ENCODE measurements around the gene GPX4. TPM values are rescaled to one million over a fixed set of nuclear protein-coding genes. Genes with fewer than 3 reads are reported as not detected.
A peak's percentile ranks its signal among the peaks of the same experiment; 100 is the strongest.

The GPX4 gene
- polyA plus RNA-seq, 1 donor from 2014 or later = 713 TPM

- Histone ChIP-seq H3K79me2 (replicated peaks; ENCODE audit: insufficient read depth, low read length) (peaks cover 4% of the 10 kb centered on the region), H2AFZ (ENCODE audit: low read depth, low read length) (no peak overlapping the region), H3F3A (ENCODE audit: insufficient read depth, low read length, poor library complexity, severe bottlenecking) (no peaks in the 10 kb centered on the region), H4K20me1 (ENCODE audit: insufficient read depth) (no peaks in the 10 kb centered on the region), H3K4me3 (ENCODE audit: low read length) (no peak overlapping the region), H3K27ac (ENCODE audit: low read length) (no peak overlapping the region), H3K36me3 (ENCODE audit: insufficient read depth, low read length) (no peaks in the 10 kb centered on the region), H3K4me2 (ENCODE audit: low read length) (no peak overlapping the region), H3K27me3 (ENCODE audit: insufficient read depth, low read depth, low read length) (no peaks in the 10 kb centered on the region), H3K9ac (ENCODE audit: low read length) (no peak overlapping the region), H3K9me3 (ENCODE audit: low read length) (no peaks in the 10 kb centered on the region), H3K9me2 (ENCODE audit: insufficient read depth, low read length) (no peaks in the 10 kb centered on the region)
- TF ChIP-seq EP300 (conservative IDR thresholded peaks at IDR 0.05; ENCODE audit: poor library complexity, severe bottlenecking) = no peak
- TF ChIP-seq TAF1 (IDR thresholded peaks at IDR 0.05; ENCODE audit: low read depth) = no peak
- TF ChIP-seq REST (IDR thresholded peaks at IDR 0.05; ENCODE audit: borderline replicate concordance) = no peak
- no peak for TF ChIP-seq EZH2 (IDR thresholded peaks at IDR 0.05; ENCODE audit: borderline replicate concordance, insufficient read depth, low read length, poor library complexity, severe bottlenecking)
- TF ChIP-seq RAD21 (conservative IDR thresholded peaks at IDR 0.05) = no peak
Measured at GRCh38 chr19:1102407-1103131, 1.2 kb upstream of the GPX4 start.

DNA sequence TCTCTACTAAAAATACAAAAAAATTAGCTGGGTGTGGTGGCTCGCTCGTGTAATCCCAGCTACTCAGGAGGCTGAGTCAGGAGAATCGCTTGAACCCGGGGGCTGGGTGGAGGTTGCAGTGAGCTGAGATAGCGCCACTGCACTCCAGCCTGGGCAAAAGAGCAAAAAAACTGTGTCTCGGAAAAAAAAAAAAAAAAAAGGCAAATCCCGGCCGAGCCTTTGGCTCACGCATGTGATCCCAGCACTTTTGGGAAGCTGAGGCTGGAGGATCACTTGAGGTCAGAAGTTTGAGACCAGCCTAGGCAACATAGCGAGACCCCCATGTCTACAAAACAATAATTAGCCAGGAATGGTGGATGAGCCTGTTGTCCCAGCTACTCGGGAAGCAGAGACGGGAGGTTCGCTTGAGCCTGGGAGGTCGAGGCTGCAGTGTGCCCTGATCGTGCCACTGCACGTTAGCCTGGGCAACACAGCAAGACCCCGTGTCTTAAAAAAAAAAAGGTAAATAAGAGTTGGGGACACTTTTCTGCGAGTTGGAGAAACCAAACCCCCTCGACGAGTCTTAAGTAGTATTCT lies 574 bp upstream of the GPX4 start:
- Histone ChIP-seq H3K27ac (ENCODE audit: low read length) (peak overlapping the region; percentile 59), H2AFZ (ENCODE audit: low read depth, low read length) (no peak overlapping the region), H4K20me1 (ENCODE audit: insufficient read depth) (no peaks in the 10 kb centered on the region), H3K79me2 (replicated peaks; ENCODE audit: insufficient read depth, low read length) (peaks cover 4% of the 10 kb centered on the region), H3K4me3 (ENCODE audit: low read length) (peak overlapping the region; percentile 95), H3K9ac (ENCODE audit: low read length) (peak overlapping the region; percentile 44), H3K36me3 (ENCODE audit: insufficient read depth, low read length) (no peaks in the 10 kb centered on the region), H3F3A (ENCODE audit: insufficient read depth, low read length, poor library complexity, severe bottlenecking) (no peaks in the 10 kb centered on the region), H3K9me3 (ENCODE audit: low read length) (no peaks in the 10 kb centered on the region), H3K9me2 (ENCODE audit: insufficient read depth, low read length) (no peaks in the 10 kb centered on the region), H3K4me2 (ENCODE audit: low read length) (no peak overlapping the region), H3K27me3 (ENCODE audit: insufficient read depth, low read depth, low read length) (no peaks in the 10 kb centered on the region)
- TF ChIP-seq, protein P1, sequence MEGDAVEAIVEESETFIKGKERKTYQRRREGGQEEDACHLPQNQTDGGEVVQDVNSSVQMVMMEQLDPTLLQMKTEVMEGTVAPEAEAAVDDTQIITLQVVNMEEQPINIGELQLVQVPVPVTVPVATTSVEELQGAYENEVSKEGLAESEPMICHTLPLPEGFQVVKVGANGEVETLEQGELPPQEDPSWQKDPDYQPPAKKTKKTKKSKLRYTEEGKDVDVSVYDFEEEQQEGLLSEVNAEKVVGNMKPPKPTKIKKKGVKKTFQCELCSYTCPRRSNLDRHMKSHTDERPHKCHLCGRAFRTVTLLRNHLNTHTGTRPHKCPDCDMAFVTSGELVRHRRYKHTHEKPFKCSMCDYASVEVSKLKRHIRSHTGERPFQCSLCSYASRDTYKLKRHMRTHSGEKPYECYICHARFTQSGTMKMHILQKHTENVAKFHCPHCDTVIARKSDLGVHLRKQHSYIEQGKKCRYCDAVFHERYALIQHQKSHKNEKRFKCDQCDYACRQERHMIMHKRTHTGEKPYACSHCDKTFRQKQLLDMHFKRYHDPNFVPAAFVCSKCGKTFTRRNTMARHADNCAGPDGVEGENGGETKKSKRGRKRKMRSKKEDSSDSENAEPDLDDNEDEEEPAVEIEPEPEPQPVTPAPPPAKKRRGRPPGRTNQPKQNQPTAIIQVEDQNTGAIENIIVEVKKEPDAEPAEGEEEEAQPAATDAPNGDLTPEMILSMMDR (IDR thresholded peaks at IDR 0.05; ENCODE audit: poor library complexity, severe bottlenecking) = no peak
- TF ChIP-seq SMC3 (conservative IDR thresholded peaks at IDR 0.05; ENCODE audit: poor library complexity) (peak; percentile 5), EZH2 (IDR thresholded peaks at IDR 0.05; ENCODE audit: borderline replicate concordance, insufficient read depth, low read length, poor library complexity, severe bottlenecking) (no peak)
